Stimulated activated CD8-positive, alpha-beta memory T cell treated with anti-CD3 and anti-CD28 coated beads, Interleukin-7, amount 100 ng/mL, for 4 hours (primary cell): ENCODE data around the gene ARHGAP42.

Experiments
- DNase-seq, 2 donors: peaks; one replicate each; pipeline ENCODE4 v3.0.0-alpha.2; 2020; ENCODE audit warnings: low read depth in 2 of 2

Gene ARHGAP42

GRCh38 chr11:100759106-100759505, 72.0 kb downstream of the ARHGAP42 start:
- no peak for DNase-seq

GRCh38 chr11:100759856-100760255, 72.8 kb downstream of the ARHGAP42 start:
- no peak for DNase-seq

- DNase-seq, result no peak
Observed at GRCh38 chr11:100760744-100761143, 73.7 kb downstream of the ARHGAP42 start.

- DNase-seq, result no peak
Observed at GRCh38 chr11:100761841-100762240, 74.8 kb downstream of the ARHGAP42 start.

GRCh38 chr11:100766764-100767163, 79.7 kb downstream of the ARHGAP42 start:
- no peak for DNase-seq

- no peak for DNase-seq
Observed at GRCh38 chr11:100769165-100769564, 82.1 kb downstream of the ARHGAP42 start.

GRCh38 chr11:100769617-100770016, 82.5 kb downstream of the ARHGAP42 start:
- no peak for DNase-seq

- DNase-seq, result no peak
Observed at GRCh38 chr11:100774132-100774531, 87.0 kb downstream of the ARHGAP42 start.

GRCh38 chr11:100774859-100775258, 87.8 kb downstream of the ARHGAP42 start:
- DNase-seq, result no peak

- DNase-seq, result no peak
Observed at GRCh38 chr11:100776212-100776896, 89.3 kb downstream of the ARHGAP42 start.

- DNase-seq, result no peak
Observed at GRCh38 chr11:100777103-100777502, 90.0 kb downstream of the ARHGAP42 start.

- DNase-seq, result no peak
Observed at GRCh38 chr11:100777736-100778135, 90.6 kb downstream of the ARHGAP42 start.

- DNase-seq, result no peak
Observed at GRCh38 chr11:100778166-100778785, 91.2 kb downstream of the ARHGAP42 start.

GRCh38 chr11:100780470-100780869, 93.4 kb downstream of the ARHGAP42 start:
- no peak for DNase-seq

- no peak for DNase-seq
Observed at GRCh38 chr11:100785148-100785983, 98.3 kb downstream of the ARHGAP42 start.

- DNase-seq, result no peak
Observed at GRCh38 chr11:100788561-100789295, 101.6 kb downstream of the ARHGAP42 start.

- no peak for DNase-seq
Observed at GRCh38 chr11:100789500-100789899, 102.4 kb downstream of the ARHGAP42 start.

- no peak for DNase-seq
Observed at GRCh38 chr11:100790073-100790472, 103.0 kb downstream of the ARHGAP42 start.

GRCh38 chr11:100791103-100791502, 104.0 kb downstream of the ARHGAP42 start:
- DNase-seq, result no peak

- DNase-seq, result no peak
Observed at GRCh38 chr11:100791860-100792259, 104.8 kb downstream of the ARHGAP42 start.

GRCh38 chr11:100793525-100793924, 106.4 kb downstream of the ARHGAP42 start:
- no peak for DNase-seq

GRCh38 chr11:100794446-100794845, 107.4 kb downstream of the ARHGAP42 start:
- no peak for DNase-seq
